Vagina (tissue), 2 donors: ENCODE data around the gene DLG2.

Experiments used
- CTCF ChIP-seq, 3 experiments: fragments of 450-650 bp in 2 of 3; fragments of 200-600 bp in 1 of 3; sonication (generic) in 1 of 3; IDR thresholded peaks; one replicate each; pipeline ENCODE4 v1.5.1; 2017 to 2019; ENCODE audit warnings: antibody characterized with exemption in 3 of 3, mild to moderate bottlenecking in 2 of 3, moderate library complexity in 2 of 3
- POLR2AphosphoS5 ChIP-seq, 2 donors: sonication (generic); formaldehyde crosslinking; IDR thresholded peaks; one replicate each; pipeline ENCODE4 v1.9.0; 2017; ENCODE audit warnings: antibody characterized with exemption in 2 of 2, mild to moderate bottlenecking in 2 of 2, low read depth in 1 of 2; ENCODE audit not compliant: insufficient read depth in 1 of 2

- TF ChIP-seq POLR2AphosphoS5 (IDR thresholded peaks at IDR 0.05; ENCODE audit: insufficient read depth in 1 of 2, low read depth in 1 of 2) (no peak), CTCF (IDR thresholded peaks at IDR 0.05) (no peak)
Observed at GRCh38 chr11:84581083-84581482, 1046.1 kb downstream of the DLG2 start.
